ENCODE results near the gene LAMP1. TPM values are rescaled to one million over a fixed set of nuclear protein-coding genes. Genes with fewer than 3 reads are reported as not detected.

LAMP1 gene
- total RNA-seq, 2 experiments from 2014 or later: 84.1 to 91.6 TPM

GRCh38 chr13:113322890-113323651, 26.0 kb downstream of the LAMP1 start:
- no peak for DNase-seq
- Mint-ChIP-seq H3K9me3 (no peaks in the 10 kb centered on the region), H3K27me3 (no peaks in the 10 kb centered on the region), H3K27ac (no peak overlapping the region), H3K36me3 (ENCODE audit: low read depth) (peaks cover 31% of the 10 kb centered on the region), H3K4me1 (no peaks in the 10 kb centered on the region), H3K4me3 (no peak overlapping the region)
- ChIA-PET POLR2A (no interaction called here), CTCF (interaction anchor here (0.6 to 0.9 kb wide), 2 partner anchors 21 to 683 kb away, joined by 3 to 4 read pairs; no protein-coding TSS in a partner anchor)

DNA sequence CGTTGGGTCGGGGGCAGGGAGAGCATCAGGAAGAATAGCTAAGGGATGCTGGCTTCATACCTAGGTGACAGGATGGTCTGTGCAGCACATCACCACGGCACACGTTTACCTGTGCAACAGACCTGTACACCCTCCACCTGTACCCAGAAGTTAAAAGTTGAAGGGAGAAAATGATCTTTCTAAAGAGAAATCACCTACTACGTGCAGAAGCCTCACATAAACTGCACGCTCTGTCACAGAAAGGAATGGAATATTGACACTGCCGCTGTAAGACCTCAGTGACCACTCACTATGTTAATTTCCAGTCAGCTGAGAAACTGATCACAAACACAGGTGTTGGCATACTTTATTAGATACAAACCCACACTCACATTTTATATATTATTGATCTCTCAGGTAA, 26.8 kb downstream of the LAMP1 start:
- ChIA-PET POLR2A (no interaction called here), CTCF (interaction anchor here (0.9 kb wide), 1 partner anchor 20 kb away, joined by 3 read pairs; no protein-coding TSS in a partner anchor)
- H3K27ac Mint-ChIP-seq: no peak overlapping the region
- no peak overlapping the region for H3K4me3 Mint-ChIP-seq
- H3K36me3 Mint-ChIP-seq (ENCODE audit: low read depth): peaks cover 31% of the 10 kb centered on the region
- DNase-seq: no peak
- no peaks in the 10 kb centered on the region for H3K27me3 Mint-ChIP-seq
- H3K4me1 Mint-ChIP-seq: no peaks in the 10 kb centered on the region
- no peaks in the 10 kb centered on the region for H3K9me3 Mint-ChIP-seq

GRCh38 chr13:113324398-113324797, 27.4 kb downstream of the LAMP1 start:
- no peaks in the 10 kb centered on the region for H3K4me1 Mint-ChIP-seq
- peaks cover 31% of the 10 kb centered on the region for H3K36me3 Mint-ChIP-seq (ENCODE audit: low read depth)
- ChIA-PET POLR2A (no interaction called here), CTCF (interaction anchor here (0.6 to 0.9 kb wide), 2 partner anchors 19 to 1293 kb away, joined by 3 read pairs; no protein-coding TSS in a partner anchor)
- no peak overlapping the region for H3K4me3 Mint-ChIP-seq
- no peak overlapping the region for H3K27ac Mint-ChIP-seq
- no peak for DNase-seq
- H3K27me3 Mint-ChIP-seq: no peaks in the 10 kb centered on the region
- no peaks in the 10 kb centered on the region for H3K9me3 Mint-ChIP-seq

GRCh38 chr13:113325779-113326178, 28.7 kb downstream of the LAMP1 start:
- no peak for DNase-seq
- peaks cover 27% of the 10 kb centered on the region for H3K36me3 Mint-ChIP-seq (ENCODE audit: low read depth)
- CTCF ChIA-PET: no interaction called here
- no peak overlapping the region for H3K4me3 Mint-ChIP-seq
- H3K4me1 Mint-ChIP-seq: no peaks in the 10 kb centered on the region
- no peaks in the 10 kb centered on the region for H3K9me3 Mint-ChIP-seq
- no peaks in the 10 kb centered on the region for H3K27me3 Mint-ChIP-seq
- POLR2A ChIA-PET: no interaction called here
- H3K27ac Mint-ChIP-seq: no peak overlapping the region

DNA sequence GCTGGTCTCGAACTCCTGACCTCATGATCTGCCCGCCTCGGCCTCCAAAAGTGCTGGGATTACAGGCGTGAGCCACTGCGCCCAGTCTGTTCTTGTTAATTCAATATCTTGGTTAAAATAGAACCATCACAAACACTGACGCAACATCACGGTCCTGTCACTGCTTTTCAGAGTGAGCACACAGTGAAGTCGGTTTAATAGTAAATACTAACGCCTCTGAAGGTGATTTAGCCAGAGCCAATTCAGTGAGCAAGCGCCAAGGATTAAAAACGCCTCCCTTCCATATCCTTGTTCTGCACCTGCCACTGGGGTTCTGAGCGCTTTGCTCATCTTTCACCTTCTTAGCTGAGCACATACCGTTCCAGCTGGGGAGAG, 30.3 kb downstream of the LAMP1 start:
- peaks cover 13% of the 10 kb centered on the region for H3K36me3 Mint-ChIP-seq (ENCODE audit: low read depth)
- CTCF ChIA-PET: no interaction called here
- DNase-seq: no peak
- H3K27me3 Mint-ChIP-seq: no peaks in the 10 kb centered on the region
- POLR2A ChIA-PET: no interaction called here
- no peak overlapping the region for H3K27ac Mint-ChIP-seq
- H3K4me3 Mint-ChIP-seq: no peak overlapping the region
- no peaks in the 10 kb centered on the region for H3K9me3 Mint-ChIP-seq
- H3K4me1 Mint-ChIP-seq: no peaks in the 10 kb centered on the region

GRCh38 chr13:113327766-113328471, 30.9 kb downstream of the LAMP1 start:
- Mint-ChIP-seq H3K4me1 (no peaks in the 10 kb centered on the region), H3K27me3 (no peaks in the 10 kb centered on the region), H3K27ac (no peak overlapping the region), H3K4me3 (no peak overlapping the region), H3K36me3 (ENCODE audit: low read depth) (peaks cover 11% of the 10 kb centered on the region), H3K9me3 (no peaks in the 10 kb centered on the region)
- DNase-seq: no peak
- POLR2A ChIA-PET: no interaction called here
- CTCF ChIA-PET: no interaction called here

DNA sequence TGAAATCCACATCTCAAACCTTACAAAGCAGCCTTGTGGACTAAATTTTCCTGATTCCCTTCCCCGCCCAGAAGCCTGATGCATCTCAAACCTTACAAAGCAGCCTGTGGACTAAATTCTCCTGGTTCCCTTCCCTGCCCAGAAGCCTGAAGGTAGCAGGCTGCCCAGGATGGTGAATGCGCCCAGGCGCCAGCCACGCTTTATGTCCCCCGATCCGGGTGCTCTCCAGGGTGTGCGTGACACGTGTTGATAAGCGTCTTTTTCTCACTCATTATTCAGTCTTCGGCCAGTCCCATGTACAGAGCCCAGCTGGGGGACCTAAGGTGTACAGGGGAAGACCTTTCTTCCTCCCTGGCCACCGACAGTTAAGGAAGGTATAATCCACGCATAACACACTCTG, 31.8 kb downstream of the LAMP1 start:
- CTCF ChIA-PET: no interaction called here
- peaks cover 3% of the 10 kb centered on the region for H3K36me3 Mint-ChIP-seq (ENCODE audit: low read depth)
- H3K9me3 Mint-ChIP-seq: no peaks in the 10 kb centered on the region
- no peaks in the 10 kb centered on the region for H3K4me1 Mint-ChIP-seq
- no peak overlapping the region for H3K4me3 Mint-ChIP-seq
- no peaks in the 10 kb centered on the region for H3K27me3 Mint-ChIP-seq
- no peak overlapping the region for H3K27ac Mint-ChIP-seq
- no peak for DNase-seq
- POLR2A ChIA-PET: no interaction called here

DNA sequence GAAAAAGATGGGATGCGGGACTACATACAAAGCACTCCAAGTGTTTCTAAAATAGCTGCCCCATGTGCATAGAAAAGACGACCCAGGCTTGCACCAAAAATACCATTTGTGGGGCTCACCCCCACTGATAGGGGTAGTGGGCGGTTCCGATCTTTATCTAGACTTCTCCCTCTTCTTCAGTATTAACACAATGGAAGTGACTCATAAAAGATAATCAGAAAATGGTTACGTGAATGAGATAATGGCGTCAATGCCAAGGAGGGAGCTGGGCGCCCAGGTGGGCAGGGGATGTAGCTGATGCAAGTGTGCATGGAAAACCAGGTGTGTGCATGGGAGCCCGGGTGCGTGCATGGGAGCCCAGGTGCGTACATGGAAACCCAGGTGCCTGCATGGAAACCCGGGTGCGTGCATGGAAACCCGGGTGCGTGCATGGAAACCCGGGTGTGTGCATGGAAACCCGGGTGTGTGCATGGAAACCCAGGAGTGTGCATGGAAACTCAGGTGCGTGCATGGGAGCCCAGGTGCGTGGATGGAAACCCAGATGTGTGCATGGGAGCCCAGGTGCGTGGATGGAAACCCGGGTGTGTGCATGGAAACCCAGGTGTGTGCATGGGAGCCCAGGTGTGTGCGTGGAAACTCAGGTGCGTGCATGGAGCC, 32.7 kb downstream of the LAMP1 start:
- Mint-ChIP-seq H3K4me3 (no peak overlapping the region), H3K27ac (no peak overlapping the region), H3K9me3 (no peaks in the 10 kb centered on the region), H3K27me3 (no peaks in the 10 kb centered on the region), H3K36me3 (ENCODE audit: low read depth) (no peaks in the 10 kb centered on the region), H3K4me1 (no peaks in the 10 kb centered on the region)
- DNase-seq: no peak
- POLR2A ChIA-PET: no interaction called here
- CTCF ChIA-PET: no interaction called here

DNA sequence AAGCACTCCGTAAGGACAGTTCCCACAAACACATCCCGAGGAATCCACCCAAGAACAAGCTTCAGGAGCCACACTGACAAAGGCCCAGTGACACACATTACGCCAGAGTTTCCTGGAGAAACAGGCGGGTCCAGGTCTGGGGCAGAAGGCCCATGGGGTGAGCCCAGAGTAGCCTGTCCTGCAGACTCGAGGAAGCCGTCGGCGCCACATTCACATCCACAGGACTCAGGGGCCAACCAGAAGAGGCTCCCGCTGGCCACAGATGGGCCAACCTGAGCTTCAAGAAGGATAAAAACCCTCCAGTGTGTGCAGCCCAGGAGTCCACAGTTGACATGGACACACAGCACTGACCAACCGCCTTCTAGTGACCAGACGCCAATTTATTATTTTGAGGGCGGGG, 35.6 kb downstream of the LAMP1 start:
- Mint-ChIP-seq H3K27ac (no peak overlapping the region), H3K4me1 (no peaks in the 10 kb centered on the region), H3K4me3 (no peak overlapping the region), H3K27me3 (no peaks in the 10 kb centered on the region), H3K36me3 (ENCODE audit: low read depth) (no peaks in the 10 kb centered on the region), H3K9me3 (no peaks in the 10 kb centered on the region)
- DNase-seq: no peak
- POLR2A ChIA-PET: no interaction called here
- CTCF ChIA-PET: no interaction called here

DNA sequence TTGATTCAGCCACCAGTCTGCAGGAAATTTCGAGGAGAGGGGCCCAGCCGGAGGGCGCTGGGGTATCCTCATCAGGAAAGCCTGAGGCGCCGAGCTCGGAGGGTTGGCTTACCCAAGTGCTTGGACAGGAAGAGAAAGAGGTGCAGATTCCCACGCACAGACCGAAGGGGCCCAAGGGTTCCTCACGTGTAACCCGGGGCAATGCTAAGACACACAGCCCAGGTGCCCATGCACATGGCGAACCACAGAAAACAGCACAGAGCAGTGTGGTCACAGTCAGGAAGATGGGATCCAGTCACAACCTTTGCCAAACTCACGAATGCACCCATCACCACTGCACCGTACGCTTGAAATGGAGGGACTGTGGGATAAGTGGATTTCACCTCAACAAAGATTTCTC, 36.0 kb downstream of the LAMP1 start:
- H3K27me3 Mint-ChIP-seq: no peaks in the 10 kb centered on the region
- no peaks in the 10 kb centered on the region for H3K4me1 Mint-ChIP-seq
- H3K9me3 Mint-ChIP-seq: no peaks in the 10 kb centered on the region
- H3K36me3 Mint-ChIP-seq (ENCODE audit: low read depth): no peaks in the 10 kb centered on the region
- POLR2A ChIA-PET: no interaction called here
- no peak overlapping the region for H3K4me3 Mint-ChIP-seq
- no peak overlapping the region for H3K27ac Mint-ChIP-seq
- CTCF ChIA-PET: no interaction called here
- DNase-seq: no peak

DNA sequence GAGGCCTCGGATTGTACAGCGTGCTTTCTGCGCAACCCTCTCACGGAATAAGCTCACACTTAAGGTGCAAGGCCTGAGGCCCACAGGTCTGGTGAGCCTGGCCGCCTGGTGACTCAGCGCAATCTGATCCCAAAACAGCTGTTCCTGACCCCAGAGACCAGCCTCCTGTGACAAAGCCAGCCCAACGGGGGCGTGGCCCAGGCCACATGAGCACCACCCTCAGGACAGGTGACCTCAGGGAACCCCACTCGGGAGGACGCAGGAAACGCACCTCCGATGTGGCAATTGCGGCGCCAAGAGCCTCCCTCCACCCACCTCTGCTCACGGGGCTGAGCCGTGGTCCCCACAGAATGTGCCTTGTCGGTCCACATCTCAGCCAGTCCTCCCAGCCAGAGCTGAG, 40.5 kb downstream of the LAMP1 start:
- no peak for DNase-seq
- Mint-ChIP-seq H3K27me3 (no peaks in the 10 kb centered on the region), H3K9me3 (no peaks in the 10 kb centered on the region), H3K36me3 (ENCODE audit: low read depth) (no peaks in the 10 kb centered on the region), H3K4me1 (no peaks in the 10 kb centered on the region), H3K27ac (no peak overlapping the region), H3K4me3 (no peak overlapping the region)
- CTCF ChIA-PET: no interaction called here
- POLR2A ChIA-PET: no interaction called here

DNA sequence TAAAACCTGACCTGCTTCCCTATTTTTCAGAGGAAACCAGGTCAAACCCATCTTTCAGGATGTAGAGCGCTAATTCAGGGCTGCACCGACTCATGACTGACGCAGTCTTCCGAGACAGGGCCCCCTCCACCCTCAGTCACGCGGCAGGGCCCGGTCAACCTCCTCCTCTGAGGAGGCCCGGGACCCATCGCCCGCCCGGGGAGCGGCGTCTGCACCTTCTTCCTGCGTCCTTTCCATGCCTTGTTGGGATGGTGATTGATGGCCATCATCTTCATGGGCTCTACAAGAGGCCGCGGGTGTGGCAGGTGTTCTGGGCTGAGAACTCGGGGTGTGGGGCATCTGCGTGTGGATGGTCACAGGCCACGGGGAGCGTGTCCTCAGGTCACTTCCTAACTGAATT, 40.9 kb downstream of the LAMP1 start:
- ChIA-PET CTCF (no interaction called here), POLR2A (no interaction called here)
- Mint-ChIP-seq H3K27me3 (no peaks in the 10 kb centered on the region), H3K4me3 (no peak overlapping the region), H3K36me3 (ENCODE audit: low read depth) (no peaks in the 10 kb centered on the region), H3K4me1 (no peaks in the 10 kb centered on the region), H3K27ac (no peak overlapping the region), H3K9me3 (no peaks in the 10 kb centered on the region)
- DNase-seq: no peak

DNA sequence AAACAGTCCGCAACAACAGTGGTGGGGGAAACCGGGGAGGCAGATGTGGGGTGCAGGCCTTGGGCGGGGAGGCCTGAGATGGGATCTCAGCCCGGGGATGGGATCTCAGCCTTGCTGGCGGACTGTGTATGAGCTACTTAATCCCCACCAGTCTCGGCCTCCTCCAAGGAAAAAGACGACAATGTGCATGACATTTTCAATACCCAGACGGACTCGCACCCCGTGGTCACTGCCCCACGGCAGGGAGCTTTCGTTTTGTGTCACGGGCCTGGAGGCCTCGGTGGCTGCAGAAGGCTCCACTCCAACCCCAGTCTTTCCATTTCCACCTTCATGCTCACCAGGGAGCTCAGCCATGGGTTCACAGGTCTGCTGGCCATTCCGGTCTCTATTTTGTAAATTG, 41.4 kb downstream of the LAMP1 start:
- DNase-seq: no peak
- H3K36me3 Mint-ChIP-seq (ENCODE audit: low read depth): no peaks in the 10 kb centered on the region
- H3K9me3 Mint-ChIP-seq: no peaks in the 10 kb centered on the region
- CTCF ChIA-PET: interaction anchor here (0.6 to 0.9 kb wide), 2 partner anchors 43 to 295 kb away, joined by 3 read pairs; no protein-coding TSS in a partner anchor
- no peaks in the 10 kb centered on the region for H3K27me3 Mint-ChIP-seq
- H3K4me3 Mint-ChIP-seq: no peak overlapping the region
- POLR2A ChIA-PET: no interaction called here
- no peaks in the 10 kb centered on the region for H3K4me1 Mint-ChIP-seq
- no peak overlapping the region for H3K27ac Mint-ChIP-seq
